Memory B cell (primary cell): ENCODE data around the gene RSRC1.

Experiments
- ATAC-seq: fragments of 150-1000 bp; cut with Tn5 transposase; 2 replicates; pipeline ENCODE4 v1.10.0; 2021; ENCODE audit warnings: low read depth, mild to moderate bottlenecking, moderate library complexity
- DNase-seq, 2 donors: peaks; one replicate each; pipeline ENCODE4 v3.0.0; 2022; ENCODE audit warnings: low spot score in 2 of 2
- H3K27ac Mint-ChIP-seq: one replicate; pipeline ENCODE4 v1.8.0; 2022; ENCODE audit warnings: mild to moderate bottlenecking, moderate library complexity, mixed read lengths
- H3K27me3 Mint-ChIP-seq: one replicate; pipeline ENCODE4 v1.8.0; 2022; ENCODE audit warnings: mixed read lengths
- H3K36me3 Mint-ChIP-seq: one replicate; pipeline ENCODE4 v1.8.0; 2022; ENCODE audit warnings: mild to moderate bottlenecking, mixed read lengths
- H3K4me1 Mint-ChIP-seq: one replicate; pipeline ENCODE4 v1.8.0; 2022; ENCODE audit warnings: mixed read lengths
- H3K4me3 Mint-ChIP-seq: one replicate; pipeline ENCODE4 v1.8.0; 2022; ENCODE audit warnings: mild to moderate bottlenecking, moderate library complexity, mixed read lengths
- H3K9me3 Mint-ChIP-seq: one replicate; pipeline ENCODE4 v1.8.0; 2022; ENCODE audit warnings: mixed read lengths

Gene RSRC1

DNA sequence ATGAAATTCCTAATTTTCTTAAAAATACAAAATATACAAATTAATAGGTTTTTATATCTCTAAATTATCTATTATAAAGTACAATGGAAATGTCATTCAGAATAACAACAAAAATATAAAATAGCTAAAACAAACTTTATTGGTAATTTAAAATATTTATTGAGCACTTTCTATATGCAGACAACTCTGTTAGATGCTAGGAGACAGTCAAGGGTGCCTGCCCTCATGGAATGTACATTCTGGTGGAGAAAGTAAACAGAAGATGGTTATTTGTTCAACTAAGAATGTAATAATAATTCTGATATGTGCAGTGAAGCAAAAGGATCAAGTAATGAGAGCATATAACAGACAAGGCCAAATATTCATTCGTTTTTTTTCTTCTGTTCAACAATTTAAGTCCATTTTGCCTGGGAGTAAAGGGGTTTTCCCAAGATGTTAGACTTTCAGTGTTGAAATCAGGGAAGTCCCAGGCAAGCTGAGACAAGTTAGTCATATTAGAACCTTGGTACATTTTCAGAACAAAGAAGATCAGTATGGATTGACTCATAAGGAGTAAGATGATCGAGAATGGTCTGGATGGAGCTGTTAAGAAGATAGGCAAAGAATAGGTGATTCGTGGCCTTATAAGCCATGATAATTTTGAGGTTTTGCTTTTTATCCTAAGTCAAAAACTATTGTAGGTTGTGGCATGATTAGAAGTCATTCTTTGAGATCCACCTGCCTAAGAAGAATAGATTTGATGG, 310.9 kb downstream of the RSRC1 start:
- no peak overlapping the region for H3K4me3 Mint-ChIP-seq
- H3K36me3 Mint-ChIP-seq: peaks cover 10% of the 10 kb centered on the region
- ATAC-seq: no peak
- DNase-seq: no peak
- H3K4me1 Mint-ChIP-seq: peaks cover 8% of the 10 kb centered on the region
- H3K27ac Mint-ChIP-seq: no peak overlapping the region
- no peaks in the 10 kb centered on the region for H3K27me3 Mint-ChIP-seq
- H3K9me3 Mint-ChIP-seq: peaks cover 2% of the 10 kb centered on the region

DNA sequence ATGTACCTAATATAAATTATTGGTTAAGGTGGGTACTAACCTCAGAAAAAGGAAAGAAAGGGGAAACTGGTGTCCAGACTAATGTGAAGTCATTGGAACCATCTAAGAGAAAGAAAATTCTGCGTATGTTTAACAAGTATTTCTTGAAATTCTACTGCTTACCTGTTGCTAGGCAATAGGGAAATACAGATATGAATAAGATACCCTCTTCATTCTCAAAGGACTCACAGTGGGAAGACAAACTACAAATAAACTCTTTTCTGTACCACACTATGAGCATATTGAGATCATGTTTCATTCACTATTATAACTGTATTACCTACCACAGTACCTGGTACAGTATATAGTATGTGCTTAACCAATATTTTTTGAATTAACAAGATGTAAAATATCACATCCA, 320.6 kb downstream of the RSRC1 start:
- no peaks in the 10 kb centered on the region for H3K9me3 Mint-ChIP-seq
- no peak overlapping the region for H3K27ac Mint-ChIP-seq
- H3K4me3 Mint-ChIP-seq: no peak overlapping the region
- no peaks in the 10 kb centered on the region for H3K36me3 Mint-ChIP-seq
- no peaks in the 10 kb centered on the region for H3K4me1 Mint-ChIP-seq
- no peaks in the 10 kb centered on the region for H3K27me3 Mint-ChIP-seq
- ATAC-seq (no peak), DNase-seq (no peak)

DNA sequence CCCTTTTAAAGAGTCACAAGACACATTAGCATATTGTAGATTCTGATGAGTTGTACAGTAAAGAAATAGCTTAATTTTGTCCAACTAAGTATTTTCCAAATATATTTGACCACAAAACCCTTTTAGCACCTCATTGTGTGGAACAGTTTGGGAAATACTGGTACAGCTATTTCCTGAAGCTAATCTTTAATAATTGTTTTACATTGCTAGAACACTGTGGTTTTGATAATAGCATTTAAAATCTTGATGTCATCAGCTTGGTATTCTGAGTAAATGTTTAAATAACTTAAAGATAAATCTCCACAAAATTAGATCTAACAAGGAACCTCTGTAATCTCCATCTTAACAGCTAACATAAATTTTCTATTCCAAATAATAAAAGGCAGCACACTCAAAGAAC, 321.1 kb downstream of the RSRC1 start:
- H3K27ac Mint-ChIP-seq: no peak overlapping the region
- no peak overlapping the region for H3K4me3 Mint-ChIP-seq
- no peak for DNase-seq
- no peaks in the 10 kb centered on the region for H3K36me3 Mint-ChIP-seq
- ATAC-seq: no peak
- no peaks in the 10 kb centered on the region for H3K9me3 Mint-ChIP-seq
- H3K27me3 Mint-ChIP-seq: no peaks in the 10 kb centered on the region
- H3K4me1 Mint-ChIP-seq: no peaks in the 10 kb centered on the region

DNA sequence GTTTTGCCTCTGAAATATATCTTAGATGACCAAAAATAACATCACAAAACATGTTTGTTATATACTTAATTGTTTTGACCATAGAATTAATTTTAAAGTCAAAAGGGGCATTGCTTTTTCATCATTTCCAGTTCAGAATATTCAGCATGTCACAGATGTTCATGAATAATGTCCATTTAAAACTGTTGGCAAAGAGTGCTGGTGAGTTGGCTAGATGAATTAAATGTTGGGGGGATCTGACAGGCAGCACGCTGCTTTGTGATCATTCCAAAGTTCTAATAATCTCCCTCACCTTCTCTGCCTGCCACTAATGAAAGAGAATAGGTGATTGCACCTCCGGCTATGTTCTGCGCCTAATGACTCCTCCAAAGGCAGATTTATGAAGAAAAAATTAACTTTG, 321.9 kb downstream of the RSRC1 start:
- Mint-ChIP-seq H3K9me3 (no peaks in the 10 kb centered on the region), H3K4me1 (no peaks in the 10 kb centered on the region), H3K27ac (peak overlapping the region; percentile 21), H3K36me3 (no peaks in the 10 kb centered on the region), H3K4me3 (no peak overlapping the region), H3K27me3 (no peaks in the 10 kb centered on the region)
- no peak for DNase-seq
- no peak for ATAC-seq

DNA sequence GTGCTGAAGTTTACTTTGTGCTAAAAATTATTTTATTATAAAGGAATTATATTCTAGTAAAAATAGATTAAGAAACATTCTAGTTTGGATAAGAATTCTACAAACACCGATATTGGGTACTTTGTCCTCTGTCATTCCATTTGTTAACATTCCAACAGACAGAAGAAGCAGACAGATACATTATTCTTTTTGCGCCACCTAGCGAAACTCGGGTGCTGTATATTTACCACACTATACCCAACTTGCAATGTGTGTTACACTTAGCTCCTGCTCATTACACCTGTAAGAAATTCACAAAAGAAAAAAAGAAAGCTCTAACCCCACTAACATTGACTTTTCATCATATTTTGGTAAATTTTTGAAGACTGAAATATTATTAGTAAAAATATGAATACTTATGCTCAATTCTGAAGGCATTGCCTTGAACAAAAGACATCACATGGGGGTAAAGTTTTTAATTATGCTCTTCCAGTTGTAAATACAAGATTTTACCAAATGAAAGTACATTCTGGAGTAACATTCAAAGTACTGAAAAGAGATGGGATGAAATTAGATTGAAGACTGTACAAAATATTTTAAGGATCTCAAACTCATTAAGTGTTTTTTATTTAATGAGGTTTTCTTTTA, 324.6 kb downstream of the RSRC1 start:
- Mint-ChIP-seq H3K36me3 (peaks cover 10% of the 10 kb centered on the region), H3K9me3 (peaks cover 1% of the 10 kb centered on the region), H3K27me3 (no peaks in the 10 kb centered on the region), H3K27ac (no peak overlapping the region), H3K4me1 (no peaks in the 10 kb centered on the region), H3K4me3 (no peak overlapping the region)
- DNase-seq: peak; percentile 12 to 23
- ATAC-seq: peak; percentile 50

DNA sequence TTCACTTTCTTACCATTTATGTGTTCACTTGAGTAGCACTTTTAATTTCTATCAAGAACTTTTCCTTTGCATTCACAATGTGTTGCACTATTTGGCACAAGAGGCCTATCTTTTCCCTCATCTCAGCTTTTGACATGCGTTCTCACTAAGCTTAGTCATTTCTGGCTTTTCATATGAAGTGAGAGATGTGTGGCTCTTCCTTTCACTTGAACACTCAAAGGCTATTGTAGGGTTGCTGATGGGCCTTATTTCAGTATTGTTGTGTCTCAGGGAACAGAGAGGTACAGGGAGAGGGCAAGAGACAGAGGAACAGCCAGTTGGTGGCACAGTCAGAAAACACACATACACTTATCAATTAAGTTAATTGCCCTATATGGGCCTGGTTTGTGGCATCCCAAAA, 333.7 kb downstream of the RSRC1 start:
- H3K4me3 Mint-ChIP-seq: no peak overlapping the region
- H3K36me3 Mint-ChIP-seq: peaks cover 19% of the 10 kb centered on the region
- no peak overlapping the region for H3K27ac Mint-ChIP-seq
- no peak for ATAC-seq
- no peak for DNase-seq
- H3K9me3 Mint-ChIP-seq: peaks cover 3% of the 10 kb centered on the region
- H3K4me1 Mint-ChIP-seq: peaks cover 2% of the 10 kb centered on the region
- H3K27me3 Mint-ChIP-seq: no peaks in the 10 kb centered on the region

DNA sequence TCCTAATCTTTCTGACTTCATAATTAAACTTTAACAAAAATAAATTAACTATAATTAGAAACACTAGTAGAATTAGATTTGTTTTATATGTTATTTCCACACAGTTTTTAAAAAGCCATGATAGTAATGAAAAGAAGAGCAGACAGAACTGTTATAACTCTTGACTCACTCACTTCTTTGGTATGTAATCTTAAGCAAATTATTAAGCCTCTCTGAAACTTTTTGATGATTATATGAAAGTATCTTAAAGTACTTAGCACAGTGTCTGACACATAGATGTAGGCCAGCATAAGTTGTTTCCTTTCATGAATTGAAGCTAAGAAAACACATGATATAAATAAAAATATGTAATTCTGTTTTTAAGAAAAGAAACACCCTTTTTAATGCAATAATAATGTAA, 337.5 kb downstream of the RSRC1 start:
- Mint-ChIP-seq H3K27me3 (no peaks in the 10 kb centered on the region), H3K27ac (no peak overlapping the region), H3K4me1 (peaks cover 10% of the 10 kb centered on the region)

DNA sequence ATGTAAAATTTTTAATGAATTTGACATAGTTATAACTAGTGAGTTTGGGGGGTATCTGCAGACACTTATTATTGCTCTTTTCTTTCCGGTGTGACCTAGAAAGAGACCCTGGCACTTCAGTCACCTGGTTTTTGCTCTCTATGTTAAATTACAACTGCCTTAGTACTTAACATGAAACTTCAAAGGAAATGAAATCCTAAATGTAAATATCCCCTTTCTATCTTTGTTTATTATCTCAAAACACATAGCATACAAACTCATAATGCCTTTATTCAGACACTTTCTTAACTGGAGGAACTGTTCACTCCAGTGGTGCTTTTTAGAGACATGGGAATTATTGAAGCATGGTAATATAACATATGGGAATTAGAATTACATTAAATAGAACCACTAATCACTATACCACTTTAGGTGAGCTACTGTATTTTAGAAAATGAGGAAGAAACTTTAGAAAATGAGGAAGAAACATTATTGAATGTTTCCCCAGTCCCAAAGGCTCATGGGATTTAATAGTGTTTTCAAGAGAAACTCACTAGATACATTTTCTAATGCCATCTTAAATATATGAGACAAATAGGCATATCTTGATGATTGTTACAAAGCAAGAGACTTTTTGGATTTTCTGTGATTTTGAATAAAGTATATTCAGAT, 341.6 kb downstream of the RSRC1 start:
- no peak overlapping the region for H3K4me3 Mint-ChIP-seq
- ATAC-seq (peak; percentile 61), DNase-seq (no peak)
- no peak overlapping the region for H3K27ac Mint-ChIP-seq
- H3K4me1 Mint-ChIP-seq: peaks cover 11% of the 10 kb centered on the region
- no peaks in the 10 kb centered on the region for H3K9me3 Mint-ChIP-seq
- H3K27me3 Mint-ChIP-seq: no peaks in the 10 kb centered on the region
- peaks cover 8% of the 10 kb centered on the region for H3K36me3 Mint-ChIP-seq

More for the DNA sequence above, 337.5 kb downstream of the RSRC1 start:
- Mint-ChIP-seq H3K4me3 (no peak overlapping the region), H3K9me3 (peaks cover 3% of the 10 kb centered on the region), H3K36me3 (peaks cover 11% of the 10 kb centered on the region)
- ATAC-seq (no peak), DNase-seq (no peak)

DNA sequence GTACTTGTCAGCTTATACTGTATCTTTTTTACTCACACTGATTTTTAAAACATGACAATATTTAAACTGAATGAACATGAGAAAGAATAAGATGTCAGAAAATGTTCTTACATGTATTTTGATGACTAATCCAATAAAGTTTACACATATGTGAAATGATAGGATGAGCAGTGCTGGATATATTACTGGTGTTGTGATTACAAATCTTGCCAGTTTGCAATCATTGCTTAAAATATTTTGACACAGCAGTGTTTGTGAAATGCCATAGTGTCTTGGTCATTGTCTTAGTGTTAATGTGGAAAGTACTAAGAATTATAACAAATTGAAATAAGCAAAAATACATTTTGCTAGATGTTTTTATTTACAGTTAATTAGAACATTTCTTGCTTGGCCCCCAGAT, 342.4 kb downstream of the RSRC1 start:
- peaks cover 13% of the 10 kb centered on the region for H3K4me1 Mint-ChIP-seq
- no peak for DNase-seq
- H3K9me3 Mint-ChIP-seq: no peaks in the 10 kb centered on the region
- peaks cover 13% of the 10 kb centered on the region for H3K36me3 Mint-ChIP-seq
- no peak overlapping the region for H3K4me3 Mint-ChIP-seq
- H3K27me3 Mint-ChIP-seq: no peaks in the 10 kb centered on the region
- H3K27ac Mint-ChIP-seq: no peak overlapping the region
- ATAC-seq: no peak

DNA sequence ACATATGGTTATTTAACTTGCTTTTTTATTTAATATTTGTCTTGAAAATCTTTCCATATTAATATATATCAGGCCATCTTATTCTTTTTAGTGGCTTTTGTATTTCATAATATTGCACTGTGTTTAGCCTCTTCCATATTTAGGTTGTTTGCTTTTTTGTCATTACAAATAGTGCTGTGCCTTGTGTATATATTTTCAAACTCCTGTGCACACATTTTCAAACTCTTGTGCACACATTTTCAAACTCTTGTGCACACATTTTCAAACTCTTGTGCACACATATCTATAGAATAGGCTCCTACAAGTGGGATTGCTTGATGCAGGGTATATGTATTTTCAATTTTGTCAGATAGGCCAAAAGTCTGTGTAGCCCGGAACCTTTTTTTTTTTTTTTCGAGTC, 343.1 kb downstream of the RSRC1 start:
- no peak overlapping the region for H3K4me3 Mint-ChIP-seq
- H3K27ac Mint-ChIP-seq: no peak overlapping the region
- peaks cover 15% of the 10 kb centered on the region for H3K4me1 Mint-ChIP-seq
- H3K9me3 Mint-ChIP-seq: no peaks in the 10 kb centered on the region
- H3K36me3 Mint-ChIP-seq: peaks cover 13% of the 10 kb centered on the region
- H3K27me3 Mint-ChIP-seq: no peaks in the 10 kb centered on the region
- no peak for ATAC-seq
- DNase-seq: no peak

DNA sequence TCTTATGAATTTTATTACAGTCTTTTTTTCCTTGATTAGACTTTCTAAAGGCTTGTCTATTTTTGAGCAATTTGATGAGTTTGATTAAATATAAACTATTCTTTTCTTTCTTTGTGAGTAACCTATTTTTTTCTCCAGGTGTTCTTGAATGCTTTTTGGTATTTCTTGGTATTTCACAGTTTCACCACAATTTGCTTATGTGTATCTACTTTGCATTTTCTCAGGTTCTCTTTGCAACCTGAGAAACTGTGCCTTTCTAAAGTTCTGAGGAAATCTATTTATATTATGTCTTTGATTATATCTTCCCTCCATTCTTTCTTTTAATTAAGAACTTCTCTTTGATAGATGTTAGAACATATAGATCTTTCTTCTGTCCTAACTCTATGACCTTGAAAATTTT, 344.0 kb downstream of the RSRC1 start:
- Mint-ChIP-seq H3K36me3 (peaks cover 13% of the 10 kb centered on the region), H3K4me3 (no peak overlapping the region), H3K9me3 (no peaks in the 10 kb centered on the region), H3K27ac (no peak overlapping the region), H3K27me3 (no peaks in the 10 kb centered on the region), H3K4me1 (peaks cover 18% of the 10 kb centered on the region)
- DNase-seq (no peak), ATAC-seq (no peak)

DNA sequence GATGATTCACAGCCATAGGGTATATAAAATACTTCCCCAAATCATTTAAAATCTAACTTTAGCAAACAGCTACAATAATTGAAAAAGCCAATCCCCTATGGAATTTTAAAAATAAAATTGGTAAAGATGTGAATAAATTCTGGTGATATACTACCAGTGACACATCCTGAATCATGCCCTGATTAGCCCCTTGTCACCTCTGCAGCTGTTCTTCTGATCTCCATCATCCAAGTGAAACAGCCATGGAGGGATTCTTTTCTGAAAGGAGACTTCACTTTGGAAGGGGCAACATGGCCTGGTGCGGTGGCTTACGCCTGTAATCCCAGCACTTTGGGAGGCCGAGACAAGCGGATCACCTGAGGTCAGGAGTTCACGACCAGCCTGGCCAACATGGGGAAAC, 345.5 kb downstream of the RSRC1 start:
- Mint-ChIP-seq H3K4me1 (peaks cover 16% of the 10 kb centered on the region), H3K9me3 (no peaks in the 10 kb centered on the region), H3K27ac (no peak overlapping the region), H3K36me3 (peaks cover 13% of the 10 kb centered on the region), H3K27me3 (no peaks in the 10 kb centered on the region), H3K4me3 (no peak overlapping the region)
- ATAC-seq (no peak), DNase-seq (no peak)

DNA sequence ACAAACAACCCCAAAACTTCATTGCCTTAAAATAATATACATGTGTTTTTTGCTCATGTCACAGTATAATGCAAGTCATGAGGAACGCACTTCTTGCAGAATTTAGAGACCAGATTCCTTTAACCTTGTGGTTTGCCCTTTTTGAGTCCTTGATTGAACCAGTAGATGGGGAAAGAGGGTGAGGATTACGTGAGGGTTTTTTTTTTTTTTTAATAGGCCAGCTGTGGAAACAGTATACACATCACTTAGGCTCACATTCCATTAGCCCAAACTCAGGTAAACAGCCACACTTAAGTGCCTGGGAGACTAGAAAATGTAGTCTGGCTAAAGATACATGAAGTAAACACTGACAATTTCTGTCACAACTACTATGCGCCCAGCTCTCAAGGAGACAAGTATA, 346.2 kb downstream of the RSRC1 start:
- Mint-ChIP-seq H3K4me1 (peaks cover 14% of the 10 kb centered on the region), H3K4me3 (no peak overlapping the region), H3K36me3 (peaks cover 14% of the 10 kb centered on the region), H3K27me3 (no peaks in the 10 kb centered on the region), H3K27ac (no peak overlapping the region), H3K9me3 (no peaks in the 10 kb centered on the region)
- DNase-seq (no peak), ATAC-seq (no peak)

DNA sequence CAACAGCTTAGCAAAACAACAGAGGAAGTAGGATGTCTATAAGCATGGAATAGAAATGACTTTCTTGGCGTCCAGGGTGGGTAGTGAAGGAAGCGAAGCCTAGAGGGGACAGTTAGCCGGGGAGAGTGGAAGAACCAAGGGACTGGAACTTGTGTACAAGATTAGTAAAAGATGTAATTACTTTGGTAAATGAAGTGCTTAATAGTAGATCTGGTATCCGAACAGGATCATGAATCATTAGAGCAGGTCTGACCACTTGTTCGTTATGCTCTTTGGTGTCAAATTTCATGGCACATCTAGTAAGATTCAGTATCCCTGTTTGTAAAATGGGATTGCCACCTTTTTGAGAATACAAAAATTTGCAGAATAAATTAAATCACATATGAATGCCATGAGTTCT, 348.6 kb downstream of the RSRC1 start:
- Mint-ChIP-seq H3K36me3 (peaks cover 14% of the 10 kb centered on the region), H3K27ac (no peak overlapping the region), H3K27me3 (no peaks in the 10 kb centered on the region), H3K9me3 (no peaks in the 10 kb centered on the region), H3K4me1 (peaks cover 10% of the 10 kb centered on the region), H3K4me3 (no peak overlapping the region)
- no peak for ATAC-seq
- no peak for DNase-seq
